Stomach (tissue), 9 donors: Measurements from ENCODE around the gene HOXC11. TPM values are rescaled to one million over a fixed set of nuclear protein-coding genes. Genes with fewer than 3 reads are reported as not detected.

Source experiments
- DNase-seq, 2 donors: peaks; one replicate each; pipeline versions ENCODE4 v3.0.0 to v3.0.0-alpha.2; 2013 to 2019
- H3K27ac ChIP-seq, 5 donors: fragments of 200-600 bp in 4 of 5; sonication (generic) in 4 of 5; one replicate each; pipeline ENCODE4 v1.5.1; 2013 to 2019; ENCODE audit warnings: mild to moderate bottlenecking in 1 of 5, moderate library complexity in 1 of 5
- H3K27me3 ChIP-seq, 3 donors: fragments of 200-600 bp; sonication (generic); one replicate each; pipeline ENCODE4 v1.5.1; 2017 to 2019; ENCODE audit warnings: mixed run types in 1 of 3
- H3K36me3 ChIP-seq, 4 donors: fragments of 200-600 bp; sonication (generic); 1 replicate in 3 of 4; 2 replicates in 1 of 4; pipeline ENCODE4 v1.5.1; 2016 to 2019
- H3K4me1 ChIP-seq, 4 donors: fragments of 200-600 bp; sonication (generic); one replicate each; pipeline ENCODE4 v1.5.1; 2016 to 2019
- H3K4me3 ChIP-seq, 4 donors: fragments of 200-600 bp; sonication (generic) in 3 of 4; one replicate each; pipeline ENCODE4 v1.5.1; 2016 to 2019; ENCODE audit warnings: mild to moderate bottlenecking in 1 of 4
- H3K9me3 ChIP-seq, 4 donors: fragments of 200-600 bp; sonication (generic); one replicate each; pipeline ENCODE4 v1.5.1; 2016 to 2019
- CTCF ChIP-seq, 7 experiments: fragments of 450-650 bp in 4 of 7; fragments of 200-600 bp in 3 of 7; sonication (generic) in 3 of 7; IDR thresholded peaks; one replicate each; pipeline ENCODE4 v1.5.1; 2016 to 2019; ENCODE audit warnings: antibody characterized with exemption in 7 of 7, control low read depth in 2 of 7, mild to moderate bottlenecking in 1 of 7
- EP300 ChIP-seq: sonication (generic); formaldehyde crosslinking; IDR thresholded peaks from one replicate; pipeline ENCODE4 v1.6.1; 2017; ENCODE audit warnings: antibody characterized with exemption
- POLR2A ChIP-seq, 4 donors: fragments of 450-650 bp; IDR thresholded peaks; one replicate each; pipeline ENCODE4 v1.6.1; 2016; ENCODE audit warnings: antibody characterized with exemption in 4 of 4, control low read depth in 2 of 4, mild to moderate bottlenecking in 1 of 4, moderate library complexity in 1 of 4
- POLR2AphosphoS5 ChIP-seq, 3 donors: sonication (generic); formaldehyde crosslinking; IDR thresholded peaks; one replicate each; pipeline ENCODE4 v1.6.1; 2016; ENCODE audit warnings: antibody characterized with exemption in 3 of 3
- WGBS, 5 donors: extraction: QIAGEN DNeasy Blood & Tissue Kit in 3 of 5; methylation state at CpG; one replicate each; pipeline versions ENCODE4 v1.1.5 to v1.1.7; 2013 to 2018; 5-methylcytosine and 5-hydroxymethylcytosine counted together
- intact Hi-C: fragments of 100-400 bp; cut with DNase I; formaldehyde crosslinking; loops from one replicate; pipeline ENCODE4 v1.15.1; 2023; ENCODE audit warnings: low total_unique reads
- polyA plus RNA-seq, 3 donors: library from polyadenylated mRNA; stranded (reverse); fragments of 200-250 nt; gene quantifications; one replicate each; pipeline ENCODE4 v1.2.3, GENCODE V29; 2013
- total RNA-seq, 5 donors: library from RNA; depleted of rRNA; stranded (reverse); fragments of >200 nt; gene quantifications; one replicate each; pipeline versions ENCODE4 v1.1.0 to v1.2.3, GENCODE V29; 2014 to 2016
- donor health status: healthy with polysubstance abuse.
- donor health status: Bipolar disorder and iron deficiency.
- donor health status: healthy.

HOXC11 gene
- total and polyA plus RNA-seq, 8 donors, result not detected

- H3K27me3 ChIP-seq, result peaks cover 40 to 100% (median 97%) of the 10 kb centered on the region in 3 donors
- 4 to 9% (median 7%) methylated on average over 22 to 25 of the region's 25 CpGs for WGBS, 5 donors
- DNase-seq, result peak in 1 of 2 donors; percentile 37
- H3K27ac ChIP-seq, result no peak overlapping the region
- no peak for TF ChIP-seq EP300
- no peak for TF ChIP-seq POLR2A (IDR thresholded peaks at IDR 0.05)
- no peak for TF ChIP-seq POLR2AphosphoS5 (IDR thresholded peaks at IDR 0.05)
- no peak for TF ChIP-seq CTCF (IDR thresholded peaks at IDR 0.05)
- peak overlapping the region in 1 of 4 donors; percentile 55 for H3K4me3 ChIP-seq
- peaks cover 28 to 55% (median 45%) of the 10 kb centered on the region in 4 donors for H3K4me1 ChIP-seq
- intact Hi-C loops, result no loop called here
- H3K36me3 ChIP-seq, result no peaks in the 10 kb centered on the region
- peaks cover 0 to 5% (median 0%) of the 10 kb centered on the region in 4 donors for H3K9me3 ChIP-seq
Measured at GRCh38 chr12:54016478-54016964, 43.6 kb downstream of the HOXC11 start.

DNA sequence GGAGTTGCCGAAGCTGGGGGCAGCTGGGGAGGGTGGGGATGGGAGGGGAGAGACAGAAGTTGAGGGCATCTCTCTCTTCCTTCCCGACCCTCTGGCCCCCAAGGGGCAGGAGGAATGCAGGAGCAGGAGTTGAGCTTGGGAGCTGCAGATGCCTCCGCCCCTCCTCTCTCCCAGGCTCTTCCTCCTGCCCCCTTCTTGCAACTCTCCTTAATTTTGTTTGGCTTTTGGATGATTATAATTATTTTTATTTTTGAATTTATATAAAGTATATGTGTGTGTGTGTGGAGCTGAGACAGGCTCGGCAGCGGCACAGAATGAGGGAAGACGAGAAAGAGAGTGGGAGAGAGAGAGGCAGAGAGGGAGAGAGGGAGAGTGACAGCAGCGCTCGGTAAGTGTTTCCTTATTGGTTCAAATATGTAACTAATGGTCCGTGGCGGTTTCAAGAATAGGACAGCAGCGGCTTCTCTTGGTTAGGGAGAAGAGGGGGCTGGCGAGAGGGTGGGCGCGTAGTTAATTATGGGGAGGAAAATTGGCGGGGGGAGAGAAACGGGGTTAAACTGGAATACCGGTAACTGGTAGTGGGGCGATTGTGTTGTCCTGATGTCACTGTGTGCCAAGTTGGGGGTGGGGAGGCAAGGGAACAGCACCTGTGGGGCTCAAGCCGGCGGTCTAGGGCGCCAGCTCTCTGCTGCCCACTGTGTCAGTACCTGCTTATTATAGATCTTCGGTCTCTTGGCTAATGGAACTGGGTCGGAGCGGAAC lies 44.3 kb downstream of the HOXC11 start:
- Histone ChIP-seq H3K4me1 (peaks cover 28 to 54% (median 44%) of the 10 kb centered on the region in 4 donors), H3K9me3 (peaks cover 0 to 5% (median 0%) of the 10 kb centered on the region in 4 donors), H3K4me3 (peak overlapping the region; percentile 43 to 55 (median 46)), H3K27ac (peak overlapping the region in 1 of 5 donors; percentile 66), H3K27me3 (peaks cover 40 to 100% (median 98%) of the 10 kb centered on the region in 3 donors), H3K36me3 (no peaks in the 10 kb centered on the region)
- WGBS, 5 donors, result 3 to 9% (median 5%) methylated on average over 24 of the region's 24 CpGs
- no peak for DNase-seq
- no peak for TF ChIP-seq POLR2AphosphoS5 (IDR thresholded peaks at IDR 0.05)
- no peak for TF ChIP-seq CTCF (IDR thresholded peaks at IDR 0.05)
- no peak for TF ChIP-seq POLR2A (IDR thresholded peaks at IDR 0.05)
- TF ChIP-seq EP300, result no peak
- intact Hi-C loops, result no loop called here

DNA sequence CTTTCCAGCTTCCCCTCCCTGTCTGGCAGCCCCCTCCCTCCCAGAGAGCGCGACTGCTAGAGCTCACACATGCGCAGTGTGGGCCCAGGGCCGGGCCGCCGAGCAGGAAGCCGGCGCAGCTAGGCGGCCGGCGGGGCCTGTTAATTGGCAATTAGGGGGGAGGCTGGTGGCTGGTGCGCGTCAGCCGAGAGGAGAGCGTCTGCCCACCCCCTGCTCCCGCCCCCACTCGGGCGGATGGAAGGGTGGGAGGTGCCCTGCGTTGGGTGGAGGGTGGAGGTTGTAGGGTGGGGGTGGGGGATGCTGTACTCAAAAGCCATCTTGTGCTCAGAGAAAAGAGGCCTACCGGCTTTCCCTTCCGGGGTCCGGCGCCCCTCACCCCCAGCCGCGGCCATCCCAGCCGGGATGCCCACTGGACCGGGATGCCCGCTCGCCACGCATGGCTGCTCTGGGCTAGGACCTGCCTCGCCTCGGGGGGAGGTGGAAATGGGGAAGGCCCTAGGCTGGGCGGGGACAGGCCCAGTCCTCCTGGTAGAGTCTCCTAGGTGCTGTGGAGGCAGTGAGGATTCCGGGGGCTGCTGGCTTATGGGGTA lies 45.0 kb downstream of the HOXC11 start:
- H3K27ac ChIP-seq, result peak overlapping the region in 2 of 5 donors; percentile 11 to 66
- peaks cover 35 to 100% (median 98%) of the 10 kb centered on the region in 3 donors for H3K27me3 ChIP-seq
- intact Hi-C loops, result no loop called here
- H3K9me3 ChIP-seq, result peaks cover 0 to 5% (median 0%) of the 10 kb centered on the region in 4 donors
- TF ChIP-seq CTCF (IDR thresholded peaks at IDR 0.05) (no peak), POLR2A (IDR thresholded peaks at IDR 0.05) (no peak), EP300 (no peak), POLR2AphosphoS5 (IDR thresholded peaks at IDR 0.05) (peak in 1 of 3 donors; percentile 36)
- WGBS, 5 donors, result 0 to 20% (median 4%) methylated on average over 2 to 34 of the region's 34 CpGs
- peaks cover 28 to 54% (median 44%) of the 10 kb centered on the region in 4 donors for H3K4me1 ChIP-seq
- peak overlapping the region; percentile 43 to 55 (median 46) for H3K4me3 ChIP-seq
- no peaks in the 10 kb centered on the region for H3K36me3 ChIP-seq
- DNase-seq, result peak; percentile 67 to 91

DNA sequence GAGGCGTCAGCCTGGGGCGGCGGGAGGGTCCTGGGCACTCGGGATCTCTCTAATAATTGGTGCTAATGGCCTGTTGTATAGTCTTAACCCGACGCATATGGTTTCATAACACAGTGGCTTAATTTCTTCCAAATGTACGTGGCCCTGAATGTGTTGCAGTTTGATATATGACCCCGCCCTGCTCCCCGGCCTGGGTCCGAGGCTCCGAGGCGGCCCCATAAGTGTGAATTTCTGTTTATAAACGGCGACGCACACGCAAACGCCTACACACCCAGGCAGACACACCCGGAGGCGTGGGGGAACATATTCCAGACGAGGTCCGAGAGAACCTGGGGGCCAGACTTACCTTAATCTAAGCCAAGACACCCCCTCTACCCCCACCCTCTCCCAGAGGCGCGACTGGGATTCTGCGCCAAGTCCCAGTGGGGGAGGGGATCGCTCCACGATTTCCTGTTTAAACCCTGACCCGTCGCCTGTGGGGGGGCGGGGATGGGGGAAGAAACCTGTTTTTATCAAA lies 45.6 kb downstream of the HOXC11 start:
- Histone ChIP-seq H3K4me3 (peak overlapping the region; percentile 43 to 55 (median 46)), H3K36me3 (no peaks in the 10 kb centered on the region), H3K9me3 (peaks cover 0 to 5% (median 0%) of the 10 kb centered on the region in 4 donors), H3K27ac (peak overlapping the region in 1 of 5 donors; percentile 66), H3K4me1 (peaks cover 28 to 54% (median 44%) of the 10 kb centered on the region in 4 donors), H3K27me3 (peaks cover 30 to 100% (median 98%) of the 10 kb centered on the region in 3 donors)
- intact Hi-C loops, result no loop called here
- no peak for TF ChIP-seq CTCF (IDR thresholded peaks at IDR 0.05)
- 30 to 33% (median 31%) methylated on average over 23 to 29 of the region's 29 CpGs for WGBS, 5 donors
- no peak for DNase-seq
